Endothelial cell of hepatic sinusoid (primary cell): ENCODE measurements around the gene GTPBP2.

Source experiments
- in situ Hi-C: cut with HindIII; loops from 2 replicates; pipeline ENCODE4 v1.10.0; 2017; ENCODE audit warnings: low sequenced_read_pairs

The GTPBP2 gene

DNA sequence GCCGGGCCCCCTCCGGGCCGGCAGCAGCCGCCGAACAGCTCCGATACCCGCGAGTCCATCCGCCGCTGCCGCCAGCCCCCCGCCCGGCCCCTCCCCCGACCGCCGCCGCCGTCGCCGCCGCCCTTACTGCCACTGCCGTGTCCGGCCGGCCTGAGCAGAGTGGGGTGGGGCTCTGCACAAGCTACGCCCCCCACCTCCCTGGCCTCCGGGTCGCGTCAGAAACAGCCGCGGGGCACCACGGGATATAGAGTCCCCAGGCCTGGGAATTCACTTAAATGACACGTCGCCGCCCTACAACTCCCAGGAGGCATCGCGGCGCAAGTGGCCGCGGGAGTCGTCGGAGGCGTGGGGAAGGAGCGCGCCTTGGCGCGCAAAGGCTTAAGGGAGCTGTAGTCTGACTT lies at the start of gene GTPBP2:
Gene GTPBP2, minus strand, starts transcription at position 161 of the 401 bp plus-strand sequence. Its CDS starts 102 bp downstream, at position 59.
- in situ Hi-C loops = no loop called here

DNA sequence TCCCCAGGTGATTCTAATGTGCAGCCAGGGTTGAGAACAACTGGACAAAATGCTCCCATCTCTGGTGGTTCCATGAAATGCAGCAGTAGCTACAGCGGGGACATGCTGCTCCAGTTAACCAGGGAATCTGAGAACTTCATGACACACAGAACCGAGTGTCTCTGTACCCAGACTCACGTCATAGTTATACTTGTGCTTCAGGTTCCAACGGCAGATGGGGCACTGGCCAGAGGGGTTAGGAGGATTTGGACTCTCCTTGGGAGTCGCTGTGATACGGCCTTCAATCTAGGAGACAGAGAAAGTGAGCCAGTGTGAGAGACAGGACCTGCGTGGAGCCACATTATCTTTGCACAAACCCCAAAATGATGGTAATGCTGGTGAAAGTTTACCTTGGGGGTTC lies 49.3 kb upstream of the GTPBP2 start:
- in situ Hi-C loops = no loop called here

DNA sequence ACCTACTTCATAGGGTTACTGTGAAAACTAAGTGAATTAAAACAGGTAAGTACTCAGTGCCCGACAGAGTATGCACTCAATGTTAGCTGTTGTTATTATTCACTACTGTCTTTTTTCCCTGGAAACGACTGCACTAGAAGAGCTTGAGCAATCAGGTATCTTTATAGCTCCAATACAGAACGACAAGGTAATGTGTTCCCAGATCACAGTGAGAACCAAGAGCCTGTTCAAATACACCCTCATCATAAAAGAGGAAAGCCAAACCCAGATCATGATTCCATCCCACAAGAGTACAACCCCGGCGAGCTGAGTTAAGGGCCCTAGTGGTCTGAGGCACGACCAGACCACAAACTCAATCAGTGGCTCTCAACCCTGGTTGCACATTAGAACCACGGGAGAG lies 48.7 kb upstream of the GTPBP2 start:
- in situ Hi-C loops = no loop called here

GRCh38 chr6:43676962-43677606 lies 48.0 kb upstream of the GTPBP2 start:
- in situ Hi-C loops = no loop called here

DNA sequence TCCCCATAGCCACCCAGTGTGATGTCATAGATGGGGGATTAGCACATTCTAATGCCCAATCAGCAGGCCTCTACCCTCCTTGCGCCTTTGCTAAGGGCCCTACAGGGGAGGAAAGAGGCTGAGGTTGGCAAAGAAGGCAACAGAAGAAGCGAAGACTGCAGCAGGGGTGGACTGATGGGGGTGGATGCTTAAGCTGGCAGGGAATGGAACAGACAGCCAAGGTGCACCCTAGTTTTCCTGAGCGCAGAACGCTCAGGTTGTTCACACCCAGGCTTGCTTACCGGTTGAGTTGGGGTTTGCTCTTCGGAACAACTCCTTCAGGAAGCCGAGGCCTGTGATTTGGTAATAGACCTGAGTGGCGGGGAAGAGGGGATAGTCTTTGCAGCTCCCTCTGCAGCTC lies 45.9 kb upstream of the GTPBP2 start:
- in situ Hi-C loops = loop anchor here (5.0 kb wide), 1 partner anchor 83 kb away; no protein-coding TSS in a partner anchor

DNA sequence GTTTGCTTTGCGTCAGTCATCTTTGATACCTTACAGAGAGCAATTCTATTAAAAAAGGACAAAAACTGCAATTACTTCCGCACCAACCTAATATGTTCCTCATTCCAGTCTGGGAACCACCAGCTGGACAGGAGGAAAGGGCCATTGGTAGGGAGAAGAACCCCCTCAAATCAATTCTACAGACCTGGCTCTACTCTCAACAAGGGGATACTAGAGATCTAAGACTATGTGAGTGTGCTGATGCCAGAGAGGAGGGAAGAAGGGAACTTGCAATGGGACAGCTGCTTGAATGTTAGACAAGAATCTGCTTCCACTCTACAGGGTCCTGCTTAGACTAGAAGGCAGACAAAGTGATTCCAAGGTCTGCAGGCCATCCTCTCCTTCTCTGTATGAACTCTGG lies 45.2 kb upstream of the GTPBP2 start:
- in situ Hi-C loops = loop anchor here (5.0 kb wide), 1 partner anchor 82 kb away; no protein-coding TSS in a partner anchor

DNA sequence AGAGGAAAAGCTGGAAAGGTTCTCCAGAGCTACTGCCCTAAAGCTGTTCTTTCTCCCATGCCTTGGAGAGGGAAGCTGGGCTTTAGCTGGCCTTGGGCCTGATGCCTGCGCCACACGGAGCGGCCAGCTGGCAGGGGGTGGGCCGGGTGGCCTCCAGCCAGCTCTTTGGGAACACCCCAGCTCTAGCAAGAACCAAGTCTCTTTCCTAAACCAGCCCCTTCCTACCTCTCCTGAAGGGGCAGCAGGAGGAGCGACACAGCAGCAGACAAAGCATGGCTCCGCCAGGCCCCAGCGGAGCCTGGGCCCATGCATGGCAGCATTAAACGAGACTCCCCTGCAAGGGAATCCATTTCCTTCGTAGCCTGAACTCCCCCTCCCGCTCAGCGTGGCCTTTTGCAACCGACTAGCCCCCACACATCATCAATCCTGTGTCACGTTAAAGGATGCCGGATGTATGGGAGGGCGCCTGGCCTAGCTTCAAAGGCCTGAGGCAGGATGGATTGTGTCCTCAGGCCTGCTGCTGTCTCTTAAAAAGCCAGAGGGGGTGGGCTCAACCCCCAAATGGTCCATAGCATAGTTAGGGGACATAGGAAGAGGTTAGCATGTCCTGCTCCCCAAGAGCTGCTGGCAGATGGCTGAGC lies 44.5 kb upstream of the GTPBP2 start:
- in situ Hi-C loops = loop anchor here (5.0 kb wide), 1 partner anchor 81 kb away; no protein-coding TSS in a partner anchor

DNA sequence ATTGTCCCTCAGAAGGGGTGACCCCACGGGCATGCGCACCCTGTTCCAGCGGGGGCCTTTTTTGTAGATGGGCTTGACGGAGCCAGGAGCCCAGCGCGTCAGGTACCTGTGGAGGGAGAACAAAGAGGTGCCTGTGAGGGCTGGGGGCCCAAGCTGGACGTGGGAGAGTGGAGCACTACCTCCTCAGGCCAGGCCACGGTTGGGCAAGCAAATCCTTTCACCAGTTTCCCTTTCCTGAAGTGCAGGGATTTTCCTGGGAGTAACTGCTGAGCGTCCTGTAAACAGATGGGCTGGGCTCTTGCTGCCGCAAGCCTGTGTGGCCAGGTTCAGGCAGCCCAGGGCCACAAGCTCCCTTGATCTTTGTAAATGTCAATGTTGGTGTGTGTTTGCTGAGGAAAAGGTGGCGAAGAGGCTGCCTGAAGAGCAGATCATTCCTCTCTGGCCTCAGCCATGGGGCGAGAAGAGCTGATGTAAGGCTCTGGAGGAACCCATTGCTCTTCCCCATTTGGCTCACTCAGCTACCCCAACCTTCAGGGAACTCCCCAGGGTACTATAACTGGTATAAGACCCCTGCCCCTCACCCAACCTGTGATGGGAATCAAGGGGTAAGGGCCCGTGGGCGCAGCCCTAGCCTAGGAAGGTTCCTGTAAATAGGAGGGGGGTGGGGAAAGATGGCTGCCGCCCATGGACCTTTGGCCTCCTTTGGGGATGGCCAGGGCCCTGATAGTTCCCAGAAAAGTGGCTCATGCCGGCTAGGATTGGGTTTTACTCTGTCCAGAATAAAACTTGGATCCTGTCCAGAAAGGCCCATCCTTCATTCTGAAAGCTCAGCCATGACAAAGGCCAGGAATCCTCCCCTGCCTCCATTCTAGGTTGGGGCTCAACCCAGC lies 43.0 kb upstream of the GTPBP2 start:
- in situ Hi-C loops = loop anchor here (5.0 kb wide), 1 partner anchor 80 kb away; no protein-coding TSS in a partner anchor

DNA sequence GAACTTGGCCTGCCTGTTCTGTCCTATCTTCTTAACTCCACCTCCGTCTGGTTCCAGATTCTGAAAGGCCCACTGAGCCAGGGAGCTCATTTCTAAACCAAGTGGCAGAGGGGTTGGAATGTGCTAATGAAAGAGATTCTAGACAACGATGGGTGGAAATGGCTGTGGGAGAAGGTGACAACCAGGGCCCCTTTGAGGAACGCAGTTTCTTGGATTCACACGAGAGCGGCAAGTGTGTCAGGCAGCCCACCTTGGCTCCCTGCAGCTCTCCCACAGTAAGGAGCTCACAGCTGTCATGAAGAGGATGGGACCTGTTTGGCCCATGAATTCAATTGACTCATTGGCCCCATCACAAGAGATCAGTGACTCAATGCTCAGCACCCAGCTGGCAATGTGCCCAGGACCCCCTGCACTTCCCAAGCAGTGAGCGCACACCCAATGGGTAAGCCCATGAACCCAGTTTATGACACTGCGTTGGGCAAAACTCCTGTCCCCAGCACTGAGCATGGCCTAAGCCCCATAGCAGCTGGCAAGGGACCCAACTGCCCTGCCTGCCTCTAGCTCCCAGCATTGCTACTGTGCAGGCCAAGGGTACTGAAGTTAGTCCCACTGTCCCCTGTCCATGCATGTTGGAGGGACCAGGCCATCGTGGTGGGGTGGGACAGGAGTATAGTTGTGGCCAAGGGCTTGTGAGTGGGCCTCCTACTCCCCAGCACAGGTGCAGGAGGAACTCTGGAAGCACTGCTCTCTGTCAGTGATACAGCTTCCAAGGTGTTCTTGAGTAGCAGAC lies 42.1 kb upstream of the GTPBP2 start:
- in situ Hi-C loops = loop anchor here (5.0 kb wide), 1 partner anchor 79 kb away; no protein-coding TSS in a partner anchor

GRCh38 chr6:43670623-43670986 lies 41.5 kb upstream of the GTPBP2 start:
- in situ Hi-C loops = loop anchor here (5.0 kb wide), 1 partner anchor 78 kb away; no protein-coding TSS in a partner anchor

- in situ Hi-C loops = loop anchor here (5.0 kb wide), 1 partner anchor 78 kb away; no protein-coding TSS in a partner anchor
These were observed 41.0 kb upstream of the GTPBP2 start for GRCh38 chr6:43669922-43670622.

DNA sequence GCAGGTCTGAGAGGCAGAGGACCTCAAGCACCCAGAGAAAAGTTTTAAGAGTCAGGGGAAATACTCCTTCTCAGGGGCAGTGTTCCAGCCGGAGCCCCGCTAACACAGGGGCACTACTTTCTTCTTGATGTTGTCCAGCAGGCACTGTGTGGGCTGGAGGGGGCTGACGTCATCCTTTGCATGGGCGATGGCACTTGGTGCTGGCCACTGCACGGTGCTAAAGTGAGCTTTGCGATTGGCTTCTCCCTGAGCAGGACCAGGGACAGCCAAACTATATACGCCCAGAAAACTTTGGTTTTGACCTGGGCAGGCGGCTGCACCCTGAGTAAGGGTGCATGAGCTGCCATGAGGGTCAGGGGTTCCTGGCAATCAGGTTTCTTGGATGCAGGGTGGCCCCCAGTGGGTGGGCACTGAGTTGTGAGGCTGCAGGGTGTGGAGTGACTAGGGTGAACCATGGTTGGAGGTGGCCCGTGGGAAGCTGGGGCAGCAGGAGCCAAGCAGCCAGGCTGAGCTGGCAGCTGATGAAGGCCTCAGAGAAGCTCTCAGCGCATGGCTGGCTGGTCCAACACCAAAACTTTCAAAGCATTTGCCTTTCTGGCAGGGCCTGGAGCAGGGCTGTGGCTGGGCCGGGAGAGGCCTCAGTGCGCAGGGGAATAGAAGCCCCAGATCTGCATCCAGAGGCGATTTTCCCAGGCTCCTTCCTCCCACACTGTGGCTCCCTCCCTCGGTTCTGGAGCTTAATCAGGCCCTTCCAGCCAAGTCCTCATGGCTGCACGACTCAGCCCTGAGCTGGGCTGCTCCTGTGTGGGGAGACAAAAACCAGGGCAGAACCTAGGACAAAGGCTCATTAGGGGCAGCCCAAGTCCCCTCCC lies 40.2 kb upstream of the GTPBP2 start:
- in situ Hi-C loops = no loop called here

GRCh38 chr6:43668151-43669028 lies 39.3 kb upstream of the GTPBP2 start:
- in situ Hi-C loops = no loop called here

DNA sequence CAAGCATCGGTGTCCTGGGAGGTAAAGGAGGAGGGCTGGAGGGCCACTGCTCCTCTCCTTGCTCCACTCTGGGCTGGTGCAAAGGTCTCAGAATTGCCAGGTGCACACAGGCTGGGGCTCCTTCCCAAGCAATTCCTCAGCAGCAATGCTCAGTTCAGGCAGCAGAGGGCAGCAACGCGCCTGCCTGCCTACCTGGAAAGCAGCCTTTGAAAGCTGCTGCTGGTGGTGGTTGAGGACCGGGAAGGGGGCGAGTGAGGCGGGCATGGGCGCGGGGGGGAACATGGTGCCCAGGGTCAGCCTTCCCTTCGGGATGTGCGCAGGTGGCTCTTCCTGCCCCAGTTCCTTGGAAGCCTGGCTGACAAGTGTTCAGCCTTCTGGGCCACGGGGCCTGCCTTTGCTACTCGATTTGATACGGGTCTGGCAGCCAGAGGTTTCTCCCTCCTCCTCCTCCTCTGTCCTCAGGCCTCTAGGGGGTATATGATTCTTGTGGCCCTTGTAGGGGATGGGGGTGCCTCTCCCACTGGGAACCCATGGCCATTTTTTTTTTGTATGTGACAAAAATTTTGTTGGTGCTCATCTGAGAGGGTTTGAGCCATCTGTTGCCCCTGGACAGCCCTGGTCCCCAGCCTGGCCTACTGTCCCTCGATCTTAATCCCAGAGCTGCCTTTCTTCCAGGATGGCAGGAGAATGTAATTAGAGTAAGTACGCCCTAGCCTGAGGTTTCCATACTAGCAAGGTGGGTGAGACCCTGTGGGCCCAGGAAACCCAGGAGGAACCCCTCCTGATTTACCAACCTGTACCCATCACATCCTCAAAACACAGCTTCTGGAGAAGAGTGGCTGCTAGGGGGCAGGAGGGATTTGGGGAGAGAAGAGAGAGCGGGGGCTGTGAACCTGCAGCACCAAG lies 38.4 kb upstream of the GTPBP2 start:
- in situ Hi-C loops = no loop called here

DNA sequence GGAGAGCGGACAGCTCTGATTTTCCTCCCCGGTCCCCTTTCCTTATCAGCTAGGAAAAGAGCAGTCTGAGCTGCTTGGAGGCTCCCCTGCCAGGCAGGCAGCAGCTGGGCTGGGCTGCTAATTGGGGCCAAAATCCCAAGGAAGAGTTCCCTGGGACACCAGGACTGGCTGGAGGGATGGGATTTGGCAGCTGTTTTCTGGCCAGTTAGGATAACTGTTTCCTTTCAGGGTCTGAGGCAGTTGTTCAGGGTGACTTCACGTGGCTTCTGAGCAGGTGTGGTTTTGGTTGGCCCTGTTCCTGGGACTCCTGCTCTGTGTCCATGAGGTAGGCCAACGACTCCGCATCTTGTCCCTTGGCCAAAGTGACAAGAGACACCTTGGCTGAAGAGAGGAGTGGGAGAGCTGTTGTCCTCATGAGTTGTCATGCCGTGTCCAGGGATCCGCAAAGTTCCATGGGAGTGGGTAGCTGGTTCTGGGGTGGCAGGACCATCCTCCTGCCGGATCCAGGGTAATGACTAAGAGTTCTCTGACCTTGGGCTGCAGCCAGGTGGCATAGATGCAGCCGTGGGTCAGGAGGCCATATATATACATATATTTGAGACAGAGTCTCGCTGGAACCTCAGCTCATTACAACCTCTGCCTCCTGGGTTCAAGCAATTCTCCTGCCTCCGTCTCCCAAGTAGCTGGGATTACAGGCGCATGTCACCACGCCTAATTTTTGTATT lies 37.3 kb upstream of the GTPBP2 start:
- in situ Hi-C loops = no loop called here

- in situ Hi-C loops = no loop called here
These were observed 36.3 kb upstream of the GTPBP2 start for GRCh38 chr6:43665376-43665775.
